GM18526 (cell line): ENCODE measurements around the gene MRPL27.
A peak's percentile ranks its signal among the peaks of the same experiment; 100 is the strongest.

Source experiments
- POLR2A ChIP-seq: IDR thresholded peaks from 3 replicates; pipeline ENCODE4 v1.6.1; 2011; ENCODE audit not compliant: insufficient read length; ENCODE audit errors: extremely low read depth

Gene MRPL27

GRCh38 chr17:50354776-50355175, 18.2 kb downstream of the MRPL27 start:
- no peak for TF ChIP-seq POLR2A

GRCh38 chr17:50354198-50354597, 18.8 kb downstream of the MRPL27 start:
- TF ChIP-seq POLR2A: no peak

- TF ChIP-seq POLR2A: no peak
Observed at GRCh38 chr17:50353600-50354195, 19.3 kb downstream of the MRPL27 start.

GRCh38 chr17:50352693-50353599, 20.0 kb downstream of the MRPL27 start:
- TF ChIP-seq POLR2A: no peak

GRCh38 chr17:50352072-50352692, 20.8 kb downstream of the MRPL27 start:
- TF ChIP-seq POLR2A: no peak

- TF ChIP-seq POLR2A: no peak
Observed at GRCh38 chr17:50350733-50351132, 22.3 kb downstream of the MRPL27 start.

- no peak for TF ChIP-seq POLR2A
Observed at GRCh38 chr17:50349243-50349600, 23.8 kb downstream of the MRPL27 start.

- TF ChIP-seq POLR2A: no peak
Observed at GRCh38 chr17:50348522-50349242, 24.3 kb downstream of the MRPL27 start.

GRCh38 chr17:50347894-50348291, 25.1 kb downstream of the MRPL27 start:
- TF ChIP-seq POLR2A: no peak

GRCh38 chr17:50347117-50347893, 25.7 kb downstream of the MRPL27 start:
- TF ChIP-seq POLR2A: no peak

- TF ChIP-seq POLR2A: no peak
Observed at GRCh38 chr17:50346313-50347116, 26.5 kb downstream of the MRPL27 start.

- peak; percentile 68 for TF ChIP-seq POLR2A
Observed at GRCh38 chr17:50345432-50346312, 27.3 kb downstream of the MRPL27 start, which contains the start of gene XYLT2. XYLT2 (plus strand) TSS chr17:50346126; CDS start chr17:50346141, 15 bp downstream.

GRCh38 chr17:50344731-50345365, 28.1 kb downstream of the MRPL27 start:
- no peak for TF ChIP-seq POLR2A

- TF ChIP-seq POLR2A: no peak
Observed at GRCh38 chr17:50339381-50339780, 33.6 kb downstream of the MRPL27 start.
